GM19025 (cell line): ENCODE measurements around the gene CXCL16.
"Not testable (repeated sequence)": the region's sequence is repeated elsewhere in the genome, so short reads cannot be mapped to it uniquely, and the experiment has no call there.

ENCODE experiments used
- ATAC-seq: cut with Tn5 transposase; IDR thresholded peaks from one replicate; pipeline ENCODE4 v1.9.1; 2021; ENCODE audit warnings: mild to moderate bottlenecking, low read depth, moderate library complexity; ENCODE audit not compliant: unreplicated experiment

Gene CXCL16

DNA sequence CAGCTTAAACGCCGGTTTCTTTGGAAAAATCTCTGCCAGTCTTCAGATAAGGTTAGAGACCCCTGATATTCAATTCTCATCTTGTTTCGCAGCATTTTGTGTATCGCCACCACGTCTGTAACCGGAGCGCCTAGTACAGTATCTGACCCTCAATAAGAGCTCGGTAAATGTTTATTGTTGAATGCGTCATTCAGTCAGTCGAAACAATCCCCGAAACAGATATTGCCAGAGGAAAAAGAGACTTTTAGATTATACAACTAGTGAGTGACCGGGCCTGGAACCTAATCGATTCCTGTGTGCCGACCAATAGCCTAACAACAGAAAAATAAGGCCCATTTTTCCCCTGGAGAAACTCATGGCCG is 36.4 kb downstream of the CXCL16 start:
- no peak for ATAC-seq

DNA sequence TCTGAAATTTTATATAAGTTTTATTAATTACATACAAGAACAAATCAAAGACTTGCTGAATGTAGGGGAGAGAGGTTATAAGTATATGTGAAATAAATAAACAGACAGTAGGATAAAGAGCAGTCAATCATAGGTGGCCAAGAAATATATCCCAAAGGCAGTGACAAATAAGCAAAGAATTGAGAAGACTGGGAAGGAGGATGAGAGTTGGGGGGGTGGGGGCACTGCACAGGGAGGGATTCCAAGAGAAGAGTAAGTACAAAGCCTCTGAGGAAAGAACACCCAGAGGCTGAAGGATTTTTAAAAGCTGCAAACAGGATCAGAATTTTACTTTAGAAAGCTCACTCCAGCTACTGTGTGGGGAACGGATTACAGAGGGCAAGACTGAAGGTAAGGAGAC is 38.6 kb downstream of the CXCL16 start:
- ATAC-seq: no peak

DNA sequence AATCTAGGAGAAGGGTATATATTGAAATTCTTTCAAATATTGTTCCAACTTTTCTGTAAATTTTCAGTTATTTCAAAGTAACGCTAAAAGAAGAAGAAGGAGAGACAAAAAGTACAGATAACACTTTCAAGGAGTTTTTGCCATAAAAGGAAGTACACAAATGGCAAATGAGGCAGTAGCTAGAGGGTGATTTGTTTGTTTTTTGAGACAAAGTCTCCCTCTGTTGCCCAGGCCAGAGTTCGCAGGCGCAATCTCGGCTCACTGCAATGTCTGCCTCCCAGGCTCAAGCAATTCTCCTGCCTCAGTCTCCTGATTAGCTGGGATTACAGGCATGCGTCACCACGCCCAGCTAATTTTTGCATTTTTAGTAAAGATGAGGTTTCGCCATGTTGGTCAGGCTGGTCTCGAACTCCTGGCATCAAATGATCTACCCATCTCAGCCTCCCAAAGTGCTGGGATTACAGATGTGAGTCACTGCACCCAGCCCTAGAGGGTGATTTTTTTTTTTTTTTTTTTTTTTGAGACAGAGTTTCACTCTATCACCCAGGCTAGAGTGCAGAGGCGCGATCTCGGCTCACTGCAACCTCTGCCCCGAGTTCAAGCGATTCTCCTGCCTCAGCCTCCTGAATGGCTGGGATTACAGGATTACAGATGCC is 40.2 kb downstream of the CXCL16 start:
- not testable (repeated sequence) for ATAC-seq

DNA sequence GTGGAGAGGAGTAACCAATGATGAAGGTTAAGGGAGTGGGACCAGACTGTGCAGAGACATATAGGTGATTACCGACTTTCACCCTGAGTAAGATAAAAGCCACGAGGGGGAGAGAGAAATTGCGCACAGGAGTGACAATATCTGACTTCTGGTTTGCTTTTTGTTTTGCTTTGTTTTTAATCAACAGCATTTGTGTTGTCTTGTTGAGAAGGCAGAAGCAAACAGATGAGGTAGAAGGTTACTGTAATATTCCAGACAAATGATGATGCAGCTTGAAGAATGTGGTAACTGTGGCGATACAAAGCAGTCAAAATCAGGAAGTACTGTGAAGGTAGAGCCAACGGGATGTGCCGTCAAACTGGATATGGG is 43.3 kb downstream of the CXCL16 start:
- ATAC-seq: no peak

DNA sequence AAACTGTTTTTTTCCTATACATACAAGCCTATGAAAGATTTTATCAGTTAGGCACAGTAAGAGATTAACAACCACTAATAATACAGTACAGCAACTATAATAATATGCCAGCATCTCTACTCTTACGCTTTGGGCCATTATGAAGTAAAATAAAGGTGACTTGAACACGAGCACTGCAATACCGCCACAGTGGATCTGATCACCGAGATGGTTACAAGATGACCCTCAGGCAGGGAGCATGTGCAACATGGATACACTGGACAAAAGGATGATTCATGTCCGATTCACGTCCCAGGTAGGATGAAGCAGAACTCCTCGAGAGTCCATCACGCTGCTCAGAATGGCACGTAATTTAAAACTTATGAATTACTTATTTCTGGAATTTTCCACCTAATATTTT is 46.3 kb downstream of the CXCL16 start:
- no peak for ATAC-seq

DNA sequence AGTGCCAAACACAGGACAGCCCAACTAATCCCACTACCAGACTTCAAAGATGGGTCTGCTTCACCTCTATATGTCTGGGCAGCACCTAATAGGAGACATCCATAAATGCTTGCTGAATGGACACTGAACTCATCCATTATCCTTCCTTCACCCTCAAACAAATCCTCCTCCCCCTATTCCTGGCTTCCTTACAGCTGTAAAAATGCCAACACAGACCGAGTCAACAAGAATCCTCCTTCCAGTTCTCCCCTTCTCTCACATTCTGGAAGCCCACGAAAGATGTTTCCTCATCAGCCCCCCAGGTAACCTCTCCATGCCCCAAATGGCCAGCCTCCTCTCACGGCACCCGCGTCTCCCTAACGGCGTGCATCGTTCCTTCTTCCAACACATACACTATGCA is 48.0 kb downstream of the CXCL16 start:
- ATAC-seq: no peak

DNA sequence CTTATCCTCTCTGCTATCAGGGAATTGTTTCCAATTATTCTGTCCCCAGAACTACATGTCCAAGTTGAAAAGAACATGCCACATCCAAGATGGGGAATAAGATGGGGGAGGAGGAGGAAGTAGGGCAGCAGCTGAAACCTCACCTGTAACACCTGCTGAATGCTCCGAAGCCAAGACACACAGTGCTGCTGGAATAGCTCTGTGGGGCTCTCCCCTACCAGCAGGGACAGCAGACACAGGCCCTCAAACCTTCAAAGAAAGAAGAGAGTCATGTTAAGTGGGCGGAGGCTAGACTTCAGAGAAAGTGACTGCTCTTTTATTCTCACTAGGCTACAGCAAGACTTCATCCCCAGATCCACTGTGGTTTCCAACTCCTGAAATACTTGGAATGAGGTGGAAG is 49.0 kb downstream of the CXCL16 start:
- ATAC-seq: no peak

DNA sequence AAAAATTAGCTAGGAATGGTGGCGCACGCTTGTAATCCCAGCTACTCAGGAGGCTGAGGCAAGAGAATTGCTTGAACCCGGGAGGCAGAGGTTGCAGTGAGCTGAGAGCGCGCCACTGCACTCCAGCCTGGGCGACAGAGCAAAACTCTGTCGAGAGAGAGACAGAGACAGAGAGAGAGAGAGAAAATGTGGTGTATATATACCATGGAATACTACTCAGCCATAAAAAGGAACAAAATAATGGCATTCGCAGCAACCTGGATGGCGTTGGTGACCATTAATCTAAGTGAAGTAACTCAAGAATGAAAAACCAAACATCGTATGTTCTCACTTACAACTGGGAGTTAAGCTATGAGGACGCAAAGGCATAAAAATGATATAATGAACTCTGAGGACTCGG is 49.9 kb downstream of the CXCL16 start:
- ATAC-seq: not testable (repeated sequence)

DNA sequence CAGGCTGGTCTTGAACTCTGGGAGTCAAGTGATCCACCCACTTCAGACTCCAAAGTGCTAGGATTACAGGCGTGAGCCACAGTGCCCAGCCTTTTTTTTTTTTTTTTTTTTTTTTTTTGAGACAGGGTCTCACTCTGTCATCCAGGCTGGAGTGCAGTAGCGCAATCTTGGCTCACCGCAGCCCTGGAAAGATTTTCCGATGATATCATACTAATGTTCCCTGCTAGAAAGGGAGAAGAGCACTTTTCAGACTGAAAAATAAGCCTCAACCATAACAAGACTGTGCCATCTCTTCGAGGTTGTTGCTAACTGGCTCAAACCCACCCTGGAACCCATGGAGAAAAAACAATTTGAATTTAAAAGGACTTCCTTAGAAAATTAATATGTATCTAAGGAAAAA is 56.0 kb downstream of the CXCL16 start:
- not testable (repeated sequence) for ATAC-seq
